Measurements from ENCODE around the gene ANKH. TPM values are rescaled to one million over a fixed set of nuclear protein-coding genes. Genes with fewer than 3 reads are reported as not detected.

The ANKH gene
- total and polyA plus RNA-seq, 10 donors: 9.0 to 87.3 (median 46.7) TPM

DNA sequence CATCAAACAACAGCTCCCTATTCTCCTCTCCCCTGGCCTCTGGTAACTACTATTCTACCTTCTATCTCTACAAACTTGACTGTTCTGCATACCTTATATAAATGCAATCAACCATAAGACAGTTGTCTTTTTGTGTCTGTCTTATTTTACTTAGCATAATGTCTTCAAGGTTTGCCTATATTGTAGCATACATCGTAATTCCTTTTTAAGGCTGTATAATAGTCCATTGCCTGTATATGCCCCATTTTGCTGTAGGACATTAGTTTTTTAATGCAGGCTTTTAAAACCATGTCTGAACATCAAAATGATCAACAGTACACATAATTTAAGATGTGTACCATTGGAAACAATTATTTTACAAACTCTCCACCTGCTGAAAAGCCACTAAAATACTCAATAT, 12.4 kb downstream of the ANKH start:
- Histone ChIP-seq H3K27me3 (replicated peaks in 1 of 7) (no peaks in the 10 kb centered on the region), H3K9me3 (no peaks in the 10 kb centered on the region), H3K27ac (no peak overlapping the region), H3K4me1 (no peaks in the 10 kb centered on the region), H3K4me3 (no peak overlapping the region), H3K36me3 (peaks cover 0 to 11% (median 0%) of the 10 kb centered on the region in 6 donors)
- WGBS, 5 donors: 98 to 100% (median 100%) methylated on average over 1 of the region's 1 CpG
- TF ChIP-seq POLR2AphosphoS5 (IDR thresholded peaks at IDR 0.05) (no peak), POLR2A (IDR thresholded peaks at IDR 0.05) (no peak)
- TF ChIP-seq, protein P1, sequence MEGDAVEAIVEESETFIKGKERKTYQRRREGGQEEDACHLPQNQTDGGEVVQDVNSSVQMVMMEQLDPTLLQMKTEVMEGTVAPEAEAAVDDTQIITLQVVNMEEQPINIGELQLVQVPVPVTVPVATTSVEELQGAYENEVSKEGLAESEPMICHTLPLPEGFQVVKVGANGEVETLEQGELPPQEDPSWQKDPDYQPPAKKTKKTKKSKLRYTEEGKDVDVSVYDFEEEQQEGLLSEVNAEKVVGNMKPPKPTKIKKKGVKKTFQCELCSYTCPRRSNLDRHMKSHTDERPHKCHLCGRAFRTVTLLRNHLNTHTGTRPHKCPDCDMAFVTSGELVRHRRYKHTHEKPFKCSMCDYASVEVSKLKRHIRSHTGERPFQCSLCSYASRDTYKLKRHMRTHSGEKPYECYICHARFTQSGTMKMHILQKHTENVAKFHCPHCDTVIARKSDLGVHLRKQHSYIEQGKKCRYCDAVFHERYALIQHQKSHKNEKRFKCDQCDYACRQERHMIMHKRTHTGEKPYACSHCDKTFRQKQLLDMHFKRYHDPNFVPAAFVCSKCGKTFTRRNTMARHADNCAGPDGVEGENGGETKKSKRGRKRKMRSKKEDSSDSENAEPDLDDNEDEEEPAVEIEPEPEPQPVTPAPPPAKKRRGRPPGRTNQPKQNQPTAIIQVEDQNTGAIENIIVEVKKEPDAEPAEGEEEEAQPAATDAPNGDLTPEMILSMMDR (IDR thresholded peaks at IDR 0.05 in 8 of 11, conservative IDR thresholded peaks at IDR 0.05 in 3 of 11): no peak
- intact Hi-C loops (cut with DNase I; ENCODE audit: low total_unique reads): no loop called here
- no peak for DNase-seq

DNA sequence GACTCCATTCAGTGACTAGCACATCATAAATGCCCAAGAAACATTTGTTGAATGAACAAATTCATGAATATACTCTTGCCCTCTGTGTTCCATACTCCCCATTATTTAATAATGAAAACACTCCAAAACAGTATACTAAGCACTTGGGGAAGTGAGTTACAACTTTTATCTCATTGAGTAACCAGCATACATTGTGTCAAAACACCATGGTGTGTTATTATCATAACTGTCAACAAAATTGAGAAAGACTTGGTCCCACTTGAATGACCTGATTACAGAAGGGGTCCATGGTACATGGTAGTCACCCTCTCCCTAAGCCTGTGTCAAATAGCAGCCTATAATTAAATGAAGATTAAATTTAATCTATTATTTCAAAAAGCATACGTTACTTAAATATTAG, 16.2 kb downstream of the ANKH start:
- WGBS, 5 donors: 93 to 100% (median 98%) methylated on average over 1 of the region's 1 CpG
- no peaks in the 10 kb centered on the region for H3K27me3 ChIP-seq (replicated peaks in 1 of 7)
- no peaks in the 10 kb centered on the region for H3K9me3 ChIP-seq
- H3K27ac ChIP-seq: no peak overlapping the region
- peaks cover 0 to 10% (median 0%) of the 10 kb centered on the region in 6 donors for H3K36me3 ChIP-seq
- peaks cover 0 to 14% (median 5%) of the 10 kb centered on the region in 6 donors for H3K4me1 ChIP-seq
- intact Hi-C loops (cut with DNase I; ENCODE audit: low total_unique reads): no loop called here
- no peak for DNase-seq
- H3K4me3 ChIP-seq: no peak overlapping the region
- TF ChIP-seq POLR2AphosphoS5 (IDR thresholded peaks at IDR 0.05) (no peak), POLR2A (IDR thresholded peaks at IDR 0.05) (no peak)
- TF ChIP-seq, protein P1 (IDR thresholded peaks at IDR 0.05 in 8 of 11, conservative IDR thresholded peaks at IDR 0.05 in 3 of 11): no peak

DNA sequence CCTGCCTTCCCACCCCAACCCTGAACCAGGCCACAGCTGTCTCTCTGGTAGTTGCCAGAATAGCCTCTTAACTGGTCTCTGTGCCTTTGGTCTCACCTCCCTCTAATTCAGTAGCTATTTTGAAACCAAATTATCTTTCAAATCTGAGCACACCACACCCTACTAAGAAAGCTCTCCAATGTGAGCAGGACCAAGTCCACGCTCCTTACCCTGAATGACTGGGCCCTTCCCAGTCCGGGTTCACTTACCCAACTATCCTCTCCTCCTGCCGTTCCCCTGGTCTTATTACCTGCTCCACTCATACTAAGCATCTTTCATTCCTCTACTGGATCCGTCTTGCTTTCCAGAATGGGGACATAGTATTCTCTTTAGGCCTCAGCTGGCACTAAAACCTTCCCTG, 16.8 kb downstream of the ANKH start:
- Histone ChIP-seq H3K36me3 (peaks cover 0 to 6% (median 0%) of the 10 kb centered on the region in 6 donors), H3K4me3 (no peak overlapping the region), H3K4me1 (peaks cover 0 to 14% (median 5%) of the 10 kb centered on the region in 6 donors), H3K9me3 (no peaks in the 10 kb centered on the region), H3K27ac (no peak overlapping the region), H3K27me3 (replicated peaks in 1 of 7) (no peaks in the 10 kb centered on the region)
- no peak for DNase-seq
- TF ChIP-seq POLR2A (IDR thresholded peaks at IDR 0.05): no peak
- TF ChIP-seq, protein P1 (IDR thresholded peaks at IDR 0.05 in 8 of 11, conservative IDR thresholded peaks at IDR 0.05 in 3 of 11): no peak
- no peak for TF ChIP-seq POLR2AphosphoS5 (IDR thresholded peaks at IDR 0.05)
- WGBS, 5 donors: 93 to 99% (median 97%) methylated on average over 4 of the region's 4 CpGs
- intact Hi-C loops (cut with DNase I; ENCODE audit: low total_unique reads): no loop called here

DNA sequence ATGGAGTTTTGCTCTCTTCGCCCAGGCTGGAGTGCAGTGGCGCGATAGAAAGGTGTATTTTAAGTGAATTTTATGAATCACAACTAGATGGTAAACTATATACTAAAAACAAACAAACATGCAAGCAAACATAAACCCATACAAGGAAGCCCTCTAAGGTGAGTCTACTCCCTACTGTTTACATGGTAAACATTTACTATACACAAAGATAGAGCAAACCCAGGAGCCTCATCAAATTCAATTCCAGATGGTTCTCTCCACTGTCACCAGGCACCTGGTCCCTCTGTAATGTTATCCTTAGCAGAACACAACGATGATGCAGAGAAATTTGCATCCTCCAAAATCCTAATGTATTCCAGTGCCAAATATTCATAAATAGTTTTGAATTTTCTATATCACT, 17.9 kb downstream of the ANKH start:
- Histone ChIP-seq H3K36me3 (peaks cover 0 to 11% (median 0%) of the 10 kb centered on the region in 6 donors), H3K9me3 (no peaks in the 10 kb centered on the region), H3K4me3 (no peak overlapping the region), H3K27me3 (replicated peaks in 1 of 7) (no peaks in the 10 kb centered on the region), H3K4me1 (peaks cover 0 to 14% (median 5%) of the 10 kb centered on the region in 6 donors), H3K27ac (no peak overlapping the region)
- TF ChIP-seq, protein P1 (IDR thresholded peaks at IDR 0.05 in 8 of 11, conservative IDR thresholded peaks at IDR 0.05 in 3 of 11): no peak
- TF ChIP-seq POLR2AphosphoS5 (IDR thresholded peaks at IDR 0.05): no peak
- no peak for TF ChIP-seq POLR2A (IDR thresholded peaks at IDR 0.05)
- intact Hi-C loops (cut with DNase I; ENCODE audit: low total_unique reads): no loop called here
- 95 to 99% (median 97%) methylated on average over 4 of the region's 4 CpGs for WGBS, 5 donors
- DNase-seq: no peak
